MM.1S (cell line): ENCODE measurements around the gene CNTNAP2.

Experiments
- DNase-seq: peaks from one replicate; pipeline ENCODE4 v3.0.0-alpha.2; 2015
- H2AFZ ChIP-seq: fragments of 300-600 bp; sonication (generic); 2 replicates; pipeline ENCODE4 v1.6.0; 2016; ENCODE audit warnings: antibody characterized with exemption, low read length
- H3F3A ChIP-seq: fragments of 300-600 bp; sonication (generic); 2 replicates; pipeline ENCODE4 v1.6.1; 2016; ENCODE audit warnings: mild to moderate bottlenecking, antibody characterized with exemption, low read length, moderate library complexity, mixed read lengths; ENCODE audit not compliant: insufficient read depth
- H3K27ac ChIP-seq: fragments of 300-600 bp; sonication (generic); 2 replicates; pipeline ENCODE4 v1.5.1; 2016; ENCODE audit warnings: mild to moderate bottlenecking, low read length
- H3K27me3 ChIP-seq: fragments of 300-600 bp; sonication (generic); replicated peaks from 2 replicates; pipeline ENCODE4 v1.6.0; 2016; ENCODE audit warnings: low read length; ENCODE audit not compliant: insufficient read depth
- H3K36me3 ChIP-seq: fragments of 300-600 bp; sonication (generic); replicated peaks from 2 replicates; pipeline ENCODE4 v1.6.1; 2016; ENCODE audit warnings: mild to moderate bottlenecking, low read length, mixed read lengths; ENCODE audit not compliant: insufficient read depth
- H3K4me1 ChIP-seq: fragments of 300-600 bp; sonication (generic); 2 replicates; pipeline ENCODE4 v1.6.1; 2016; ENCODE audit warnings: low read length, mixed read lengths
- H3K4me2 ChIP-seq: fragments of 300-600 bp; sonication (generic); 2 replicates; pipeline ENCODE4 v1.6.0; 2016; ENCODE audit warnings: low read depth, low read length
- H3K4me3 ChIP-seq: fragments of 300-600 bp; sonication (generic); 2 replicates; pipeline ENCODE4 v1.5.1; 2016; ENCODE audit warnings: low read length, mixed read lengths
- H3K79me2 ChIP-seq: fragments of 300-600 bp; sonication (generic); 2 replicates; pipeline ENCODE4 v1.6.1; 2016; ENCODE audit warnings: mixed run types, low read length, mixed read lengths
- H3K9ac ChIP-seq: fragments of 300-600 bp; sonication (generic); 2 replicates; pipeline ENCODE4 v1.6.1; 2016; ENCODE audit warnings: low read length, mixed read lengths
- H3K9me2 ChIP-seq: fragments of 300-600 bp; sonication (generic); replicated peaks from 2 replicates; pipeline ENCODE4 v1.6.1; 2016; ENCODE audit warnings: mild to moderate bottlenecking, low read length, mixed read lengths; ENCODE audit not compliant: insufficient read depth
- H3K9me3 ChIP-seq: fragments of 300-600 bp; sonication (generic); replicated peaks from 2 replicates; pipeline ENCODE4 v1.6.1; 2016; ENCODE audit warnings: mild to moderate bottlenecking, low read length, mixed read lengths; ENCODE audit not compliant: insufficient read depth
- H4K20me1 ChIP-seq: fragments of 300-600 bp; sonication (generic); 2 replicates; pipeline ENCODE4 v1.6.1; 2016; ENCODE audit warnings: mild to moderate bottlenecking, low read length, moderate library complexity, mixed read lengths; ENCODE audit not compliant: insufficient read depth
- CTCF ChIP-seq: fragments of 300-600 bp; sonication (generic); IDR thresholded peaks from 2 replicates; pipeline ENCODE4 v1.5.1; 2016; ENCODE audit warnings: antibody characterized with exemption, low read length, mixed read lengths
- EZH2 ChIP-seq: fragments of 300-600 bp; sonication (generic); optimal IDR thresholded peaks from 2 replicates; pipeline ENCODE3; 2017; ENCODE audit warnings: low read depth, mild to moderate bottlenecking, antibody characterized with exemption, low read length, mixed read lengths
- EZH2phosphoT487 ChIP-seq: fragments of 300-600 bp; sonication (generic); IDR thresholded peaks from 2 replicates; pipeline ENCODE4 v1.6.1; 2018; ENCODE audit warnings: antibody characterized with exemption, low read length

The CNTNAP2 gene

GRCh38 chr7:146412781-146413180, 296.2 kb downstream of the CNTNAP2 start:
- H3K9ac ChIP-seq, result no peak overlapping the region

GRCh38 chr7:146414373-146414772, 297.8 kb downstream of the CNTNAP2 start:
- H3K79me2 ChIP-seq, result no peaks in the 10 kb centered on the region
- H2AFZ ChIP-seq, result 0 out of 2 replicates have a peak overlapping the region, but pooled peaks have one; percentile 59
- no peak for TF ChIP-seq CTCF
- no peak for TF ChIP-seq EZH2phosphoT487
- no peak for TF ChIP-seq EZH2
- H3K4me3 ChIP-seq, result no peak overlapping the region
- H3K27ac ChIP-seq, result no peak overlapping the region
- no peak for DNase-seq
- no peaks in the 10 kb centered on the region for H4K20me1 ChIP-seq
- H3K36me3 ChIP-seq, result no peaks in the 10 kb centered on the region
- H3K27me3 ChIP-seq, result no peaks in the 10 kb centered on the region
- no peaks in the 10 kb centered on the region for H3K9me3 ChIP-seq
- H3K4me1 ChIP-seq, result peaks cover 33% of the 10 kb centered on the region
- peak overlapping the region; percentile 71 for H3K4me2 ChIP-seq
- peaks cover 16% of the 10 kb centered on the region; the same call in 1 of the 2 replicates for H3F3A ChIP-seq
- H3K9ac ChIP-seq, result no peak overlapping the region
- H3K9me2 ChIP-seq, result no peaks in the 10 kb centered on the region

More at GRCh38 chr7:146412781-146413180, 296.2 kb downstream of the CNTNAP2 start:
- no peaks in the 10 kb centered on the region for H3K36me3 ChIP-seq
- no peak for TF ChIP-seq EZH2phosphoT487
- H4K20me1 ChIP-seq, result no peaks in the 10 kb centered on the region
- peak overlapping the region; percentile 59 for H2AFZ ChIP-seq
- peaks cover 16% of the 10 kb centered on the region; the same call in 1 of the 2 replicates for H3F3A ChIP-seq
- no peaks in the 10 kb centered on the region for H3K9me3 ChIP-seq
- DNase-seq, result no peak
- H3K79me2 ChIP-seq, result no peaks in the 10 kb centered on the region
- peaks cover 33% of the 10 kb centered on the region for H3K4me1 ChIP-seq
- H3K27me3 ChIP-seq, result no peaks in the 10 kb centered on the region
- H3K4me3 ChIP-seq, result peak overlapping the region; percentile 43; the same call in 1 of the 2 replicates
- no peaks in the 10 kb centered on the region for H3K9me2 ChIP-seq
- peak overlapping the region; percentile 71 for H3K4me2 ChIP-seq
- peak overlapping the region; percentile 41; the same call in 1 of the 2 replicates for H3K27ac ChIP-seq

GRCh38 chr7:146414937-146415336, 298.3 kb downstream of the CNTNAP2 start:
- Histone ChIP-seq H3K9me3 (no peaks in the 10 kb centered on the region), H3K36me3 (no peaks in the 10 kb centered on the region), H3K4me1 (peaks cover 33% of the 10 kb centered on the region), H3K4me3 (no peak overlapping the region), H3K79me2 (no peaks in the 10 kb centered on the region), H3K9ac (no peak overlapping the region), H3K4me2 (no peak overlapping the region), H3K27me3 (no peaks in the 10 kb centered on the region), H2AFZ (no peak overlapping the region), H3K9me2 (no peaks in the 10 kb centered on the region), H3K27ac (no peak overlapping the region), H3F3A (peaks cover 16% of the 10 kb centered on the region; the same call in 1 of the 2 replicates), H4K20me1 (no peaks in the 10 kb centered on the region)
- no peak for DNase-seq
- no peak for TF ChIP-seq EZH2
- TF ChIP-seq EZH2phosphoT487, result no peak
- TF ChIP-seq CTCF, result no peak

GRCh38 chr7:146417176-146417575, 300.6 kb downstream of the CNTNAP2 start:
- Histone ChIP-seq H2AFZ (no peak overlapping the region), H3K4me1 (peaks cover 33% of the 10 kb centered on the region), H3K4me2 (no peak overlapping the region), H3K79me2 (no peaks in the 10 kb centered on the region), H3K36me3 (no peaks in the 10 kb centered on the region), H3K4me3 (no peak overlapping the region), H3K9me3 (no peaks in the 10 kb centered on the region), H4K20me1 (no peaks in the 10 kb centered on the region), H3F3A (peaks cover 16% of the 10 kb centered on the region; the same call in 1 of the 2 replicates), H3K9ac (no peak overlapping the region), H3K27ac (no peak overlapping the region), H3K9me2 (no peaks in the 10 kb centered on the region), H3K27me3 (no peaks in the 10 kb centered on the region)
- no peak for DNase-seq
- no peak for TF ChIP-seq CTCF
- no peak for TF ChIP-seq EZH2phosphoT487
- no peak for TF ChIP-seq EZH2
